ENCODE measurements around the gene PLA2G5. TPM values are rescaled to one million over a fixed set of nuclear protein-coding genes. Genes with fewer than 3 reads are reported as not detected.
"Not testable (repeated sequence)": the region's sequence is repeated elsewhere in the genome, so short reads cannot be mapped to it uniquely, and the experiment has no call there.

Gene PLA2G5
- total RNA-seq, 2 experiments from 2014 or later: not detected

GRCh38 chr1:20125100-20125499 is 55.1 kb downstream of the PLA2G5 start:
- no peaks in the 10 kb centered on the region for H3K4me1 Mint-ChIP-seq
- POLR2A ChIA-PET: no interaction called here
- DNase-seq: no peak
- peaks cover 12% of the 10 kb centered on the region for H3K27me3 Mint-ChIP-seq
- H3K36me3 Mint-ChIP-seq (ENCODE audit: low read depth): no peaks in the 10 kb centered on the region
- CTCF ChIA-PET: interaction anchor here (0.7 to 1.5 kb wide), 3 partner anchors 26 to 70 kb away, joined by 3 to 4 read pairs (median 3); no protein-coding TSS in a partner anchor
- H3K9me3 Mint-ChIP-seq (ENCODE audit: low read depth): peaks cover 3% of the 10 kb centered on the region
- H3K4me3 Mint-ChIP-seq: no peak overlapping the region
- ATAC-seq: no peak
- no peak overlapping the region for H3K27ac Mint-ChIP-seq
- intact Hi-C loops (cut with DNase I, micrococcal nuclease): no loop called here

GRCh38 chr1:20126041-20126805 is 56.2 kb downstream of the PLA2G5 start:
- POLR2A ChIA-PET: no interaction called here
- no peak overlapping the region for H3K27ac Mint-ChIP-seq

GRCh38 chr1:20126806-20127440 is 56.9 kb downstream of the PLA2G5 start:
- ChIA-PET POLR2A (no interaction called here), CTCF (interaction anchor here (0.5 kb wide), 1 partner anchor 422 kb away, joined by 3 read pairs; no protein-coding TSS in a partner anchor)
- ATAC-seq: no peak
- H3K4me1 Mint-ChIP-seq: no peaks in the 10 kb centered on the region
- no peak overlapping the region for H3K27ac Mint-ChIP-seq
- no peak overlapping the region for H3K4me3 Mint-ChIP-seq
- intact Hi-C loops (cut with DNase I, micrococcal nuclease): no loop called here
- H3K9me3 Mint-ChIP-seq (ENCODE audit: low read depth): peaks cover 3% of the 10 kb centered on the region
- H3K27me3 Mint-ChIP-seq: peaks cover 11% of the 10 kb centered on the region
- DNase-seq: no peak
- H3K36me3 Mint-ChIP-seq (ENCODE audit: low read depth): peaks cover 1% of the 10 kb centered on the region

More at GRCh38 chr1:20126041-20126805, 56.2 kb downstream of the PLA2G5 start:
- CTCF ChIA-PET: interaction anchor here (0.5 to 1.5 kb wide), 5 partner anchors 25 to 781 kb away, joined by 3 to 4 read pairs (median 3); no protein-coding TSS in a partner anchor
- DNase-seq (no peak), ATAC-seq (no peak)
- H3K4me3 Mint-ChIP-seq: no peak overlapping the region
- peaks cover 10% of the 10 kb centered on the region for H3K27me3 Mint-ChIP-seq
- no peaks in the 10 kb centered on the region for H3K36me3 Mint-ChIP-seq (ENCODE audit: low read depth)
- peaks cover 3% of the 10 kb centered on the region for H3K9me3 Mint-ChIP-seq (ENCODE audit: low read depth)
- intact Hi-C loops (cut with DNase I, micrococcal nuclease): no loop called here
- H3K4me1 Mint-ChIP-seq: no peaks in the 10 kb centered on the region

GRCh38 chr1:20130518-20130917 is 60.5 kb downstream of the PLA2G5 start:
- POLR2A ChIA-PET, ATAC-seq: not testable (repeated sequence)
- CTCF ChIA-PET: interaction anchor here (0.6 kb wide), 1 partner anchor 15 kb away, joined by 3 read pairs; no protein-coding TSS in a partner anchor

GRCh38 chr1:20134995-20135394 is 65.0 kb downstream of the PLA2G5 start:
- Mint-ChIP-seq H3K9me3 (ENCODE audit: low read depth) (peaks cover under 1% of the 10 kb centered on the region), H3K4me1 (no peaks in the 10 kb centered on the region), H3K4me3 (no peak overlapping the region), H3K36me3 (ENCODE audit: low read depth) (peaks cover 1% of the 10 kb centered on the region), H3K27ac (no peak overlapping the region), H3K27me3 (peaks cover 20% of the 10 kb centered on the region)
- no peak for DNase-seq
- ChIA-PET CTCF (no interaction called here), POLR2A (no interaction called here)
- intact Hi-C loops (cut with DNase I, micrococcal nuclease): no loop called here
- ATAC-seq: no peak

More at GRCh38 chr1:20130518-20130917, 60.5 kb downstream of the PLA2G5 start:
- H3K9me3 Mint-ChIP-seq (ENCODE audit: low read depth); H3K36me3 Mint-ChIP-seq (ENCODE audit: low read depth); H3K27ac Mint-ChIP-seq; H3K4me3 Mint-ChIP-seq; intact Hi-C loops (cut with DNase I, micrococcal nuclease); DNase-seq; H3K4me1 Mint-ChIP-seq: not testable (repeated sequence)
- peaks cover 15% of the 10 kb centered on the region for H3K27me3 Mint-ChIP-seq

GRCh38 chr1:20136249-20136648 is 66.3 kb downstream of the PLA2G5 start:
- no peaks in the 10 kb centered on the region for H3K4me1 Mint-ChIP-seq
- ATAC-seq: no peak
- no peak overlapping the region for H3K4me3 Mint-ChIP-seq
- DNase-seq: no peak
- intact Hi-C loops (cut with DNase I, micrococcal nuclease): no loop called here
- ChIA-PET POLR2A (no interaction called here), CTCF (no interaction called here)
- peaks cover 1% of the 10 kb centered on the region for H3K36me3 Mint-ChIP-seq (ENCODE audit: low read depth)
- H3K27ac Mint-ChIP-seq: no peak overlapping the region
- no peaks in the 10 kb centered on the region for H3K9me3 Mint-ChIP-seq (ENCODE audit: low read depth)
- peaks cover 24% of the 10 kb centered on the region for H3K27me3 Mint-ChIP-seq

GRCh38 chr1:20137055-20137454 is 67.1 kb downstream of the PLA2G5 start:
- Mint-ChIP-seq H3K4me3 (no peak overlapping the region), H3K4me1 (no peaks in the 10 kb centered on the region), H3K36me3 (ENCODE audit: low read depth) (no peaks in the 10 kb centered on the region), H3K9me3 (ENCODE audit: low read depth) (no peaks in the 10 kb centered on the region), H3K27ac (no peak overlapping the region), H3K27me3 (peaks cover 20% of the 10 kb centered on the region)
- ATAC-seq: no peak
- ChIA-PET POLR2A (no interaction called here), CTCF (no interaction called here)
- no peak for DNase-seq
- intact Hi-C loops (cut with DNase I, micrococcal nuclease): no loop called here

GRCh38 chr1:20137604-20138003 is 67.6 kb downstream of the PLA2G5 start:
- POLR2A ChIA-PET: no interaction called here
- DNase-seq (no peak), ATAC-seq (no peak)
- H3K9me3 Mint-ChIP-seq (ENCODE audit: low read depth): no peaks in the 10 kb centered on the region
- H3K27me3 Mint-ChIP-seq: peaks cover 17% of the 10 kb centered on the region
- H3K4me1 Mint-ChIP-seq: no peaks in the 10 kb centered on the region
- H3K4me3 Mint-ChIP-seq: no peak overlapping the region
- intact Hi-C loops (cut with DNase I, micrococcal nuclease): no loop called here
- H3K27ac Mint-ChIP-seq: no peak overlapping the region
- CTCF ChIA-PET: no interaction called here
- H3K36me3 Mint-ChIP-seq (ENCODE audit: low read depth): no peaks in the 10 kb centered on the region

GRCh38 chr1:20138346-20138745 is 68.4 kb downstream of the PLA2G5 start:
- intact Hi-C loops (cut with DNase I, micrococcal nuclease): no loop called here
- Mint-ChIP-seq H3K4me3 (no peak overlapping the region), H3K4me1 (no peaks in the 10 kb centered on the region), H3K36me3 (ENCODE audit: low read depth) (no peaks in the 10 kb centered on the region), H3K27me3 (peaks cover 14% of the 10 kb centered on the region), H3K27ac (no peak overlapping the region), H3K9me3 (ENCODE audit: low read depth) (no peaks in the 10 kb centered on the region)
- no peak for ATAC-seq
- POLR2A ChIA-PET: no interaction called here
- CTCF ChIA-PET: no interaction called here
- no peak for DNase-seq

- intact Hi-C loops (cut with DNase I, micrococcal nuclease): no loop called here
- CTCF ChIA-PET: no interaction called here
- Mint-ChIP-seq H3K9me3 (ENCODE audit: low read depth) (no peaks in the 10 kb centered on the region), H3K4me3 (no peak within 1 kb of the TSS), H3K4me1 (no peaks in the 10 kb centered on the region), H3K36me3 (ENCODE audit: low read depth) (no peaks in the 10 kb centered on the region), H3K27me3 (peaks cover 12% of the 10 kb centered on the region), H3K27ac (no peak within 1 kb of the TSS)
- DNase-seq (peak; percentile 13), ATAC-seq (no peak)
- POLR2A ChIA-PET: no interaction called here
Measured at GRCh38 chr1:20138961-20139550, 69.1 kb downstream of the PLA2G5 start, which contains the start of gene PLA2G2F. PLA2G2F (plus strand) TSS chr1:20139323; CDS start chr1:20139428, 105 bp downstream.

GRCh38 chr1:20139776-20140612 is 70.0 kb downstream of the PLA2G5 start:
- Mint-ChIP-seq H3K27ac (no peak overlapping the region), H3K4me3 (no peak overlapping the region), H3K9me3 (ENCODE audit: low read depth) (no peaks in the 10 kb centered on the region), H3K36me3 (ENCODE audit: low read depth) (no peaks in the 10 kb centered on the region), H3K27me3 (peaks cover 10% of the 10 kb centered on the region), H3K4me1 (no peaks in the 10 kb centered on the region)
- ATAC-seq (no peak), DNase-seq (no peak)
- POLR2A ChIA-PET: no interaction called here
- CTCF ChIA-PET: interaction anchor here (0.6 kb wide), 1 partner anchor 242 kb away, joined by 3 read pairs; no protein-coding TSS in a partner anchor
- intact Hi-C loops (cut with DNase I, micrococcal nuclease): no loop called here
